ENCODE results near the gene RFC4. TPM values are rescaled to one million over a fixed set of nuclear protein-coding genes. Genes with fewer than 3 reads are reported as not detected.

The RFC4 gene
- total and polyA plus RNA-seq, 9 of the 15 experiments (the other 6 are each of a cell fraction or from before 2014, with no cell fraction given) = 105 to 227 (median 180) TPM

GRCh38 chr3:186779204-186779603 lies 27.1 kb downstream of the RFC4 start:
- H3K4me2 ChIP-seq (ENCODE audit: insufficient read depth, low read length) = no peak overlapping the region
- TF ChIP-seq MAX (CRISPR knock-in tag; IDR thresholded peaks at IDR 0.05) = no peak
- no peak for TF ChIP-seq GTF2B (IDR thresholded peaks at IDR 0.05; ENCODE audit: extremely low read depth, insufficient read length)
- no peak for TF ChIP-seq TCF7L2 (IDR thresholded peaks at IDR 0.05; ENCODE audit: low read depth, low read length)
- no peak for TF ChIP-seq IRF2 (CRISPR knock-in tag; IDR thresholded peaks at IDR 0.05)
- no peak for TF ChIP-seq ESRRA (IDR thresholded peaks at IDR 0.05; ENCODE audit: borderline replicate concordance, low read depth)
- no peak for TF ChIP-seq KDM4B (IDR thresholded peaks at IDR 0.05; ENCODE audit: borderline replicate concordance in 2 of 2, low read depth in 1 of 2)
- CTCF ChIA-PET (ENCODE audit: low intra/inter-chr PET ratio) = no interaction called here
- intact Hi-C loops (cut with micrococcal nuclease) (no loop called here), in situ Hi-C loops (cut with MboI) (no loop called here)
- 42% methylated on average over 5 of the region's 5 CpGs for WGBS (ENCODE audit: insufficient coverage, low coverage, missing lambda C conversion rate)
- peaks cover 7% of the 10 kb centered on the region for H4K20me1 ChIP-seq (replicated peaks; ENCODE audit: control insufficient read depth, insufficient read depth, low read length)
- H3K79me2 ChIP-seq (ENCODE audit: control insufficient read depth, insufficient read depth, low read length) = peaks cover 19% of the 10 kb centered on the region
- H3K9me3 ChIP-seq (replicated peaks; ENCODE audit: control insufficient read depth, insufficient read depth, low read depth, low read length) = no peaks in the 10 kb centered on the region
- H2AFZ ChIP-seq (ENCODE audit: low read depth, low read length) = no peak overlapping the region
- H3K36me3 ChIP-seq (ENCODE audit: control insufficient read depth, insufficient read depth, low read length) = peaks cover 7% of the 10 kb centered on the region
- DNase-seq (ENCODE audit: extremely low read depth in 1 of 4, low spot score in 3 of 4) (no peak), ATAC-seq (no peak), FAIRE-seq (no peak)
- no peak overlapping the region for H3K4me3 ChIP-seq
- no peak overlapping the region for H3K27ac ChIP-seq (ENCODE audit: extremely low read depth, low read depth, low read length)
- H3K27me3 ChIP-seq (ENCODE audit: control insufficient read depth in 2 of 2, insufficient read depth in 2 of 2, low read length in 2 of 2) = no peaks in the 10 kb centered on the region; a peak in 2 of 5 replicates
- POLR2A ChIA-PET = no interaction called here
- BruUV-seq (replicated peaks) = no TSS peak
- no peaks in the 10 kb centered on the region for H3K9me1 ChIP-seq (ENCODE audit: control insufficient read depth, insufficient read depth, low read length)
- peaks cover 0 to 4% of the 10 kb centered on the region in 2 experiments; a peak in 3 of 5 replicates for H3K4me1 ChIP-seq (replicated peaks in 1 of 2; ENCODE audit: control insufficient read depth in 2 of 2, insufficient read depth in 2 of 2, low read length in 2 of 2)
- H3K9ac ChIP-seq (ENCODE audit: insufficient read depth in 1 of 2, low read depth in 2 of 2, low read length in 2 of 2) = no peak overlapping the region

Measured in K562 (cell line).